ENCODE measurements around the gene DPP6. TPM values are rescaled to one million over a fixed set of nuclear protein-coding genes. Genes with fewer than 3 reads are reported as not detected.

The DPP6 gene
- total and polyA plus RNA-seq, 12 donors, result 0.07 to 2.1 (median 0.16) TPM; not detected in 4

- H3K4me1 ChIP-seq, result no peaks in the 10 kb centered on the region
- ATAC-seq, result no peak
- peaks cover 0 to 8% (median 0%) of the 10 kb centered on the region in 11 donors for H3K9me3 ChIP-seq
- no peak overlapping the region for H3K27ac ChIP-seq
- H3K27me3 ChIP-seq, result peaks cover 0 to 56% (median 34%) of the 10 kb centered on the region in 7 donors
- no peak for DNase-seq
- 84 to 87% methylated on average over 5 of the region's 5 CpGs for WGBS, 2 donors
- TF ChIP-seq, protein P1, sequence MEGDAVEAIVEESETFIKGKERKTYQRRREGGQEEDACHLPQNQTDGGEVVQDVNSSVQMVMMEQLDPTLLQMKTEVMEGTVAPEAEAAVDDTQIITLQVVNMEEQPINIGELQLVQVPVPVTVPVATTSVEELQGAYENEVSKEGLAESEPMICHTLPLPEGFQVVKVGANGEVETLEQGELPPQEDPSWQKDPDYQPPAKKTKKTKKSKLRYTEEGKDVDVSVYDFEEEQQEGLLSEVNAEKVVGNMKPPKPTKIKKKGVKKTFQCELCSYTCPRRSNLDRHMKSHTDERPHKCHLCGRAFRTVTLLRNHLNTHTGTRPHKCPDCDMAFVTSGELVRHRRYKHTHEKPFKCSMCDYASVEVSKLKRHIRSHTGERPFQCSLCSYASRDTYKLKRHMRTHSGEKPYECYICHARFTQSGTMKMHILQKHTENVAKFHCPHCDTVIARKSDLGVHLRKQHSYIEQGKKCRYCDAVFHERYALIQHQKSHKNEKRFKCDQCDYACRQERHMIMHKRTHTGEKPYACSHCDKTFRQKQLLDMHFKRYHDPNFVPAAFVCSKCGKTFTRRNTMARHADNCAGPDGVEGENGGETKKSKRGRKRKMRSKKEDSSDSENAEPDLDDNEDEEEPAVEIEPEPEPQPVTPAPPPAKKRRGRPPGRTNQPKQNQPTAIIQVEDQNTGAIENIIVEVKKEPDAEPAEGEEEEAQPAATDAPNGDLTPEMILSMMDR (IDR thresholded peaks at IDR 0.05), result no peak
- no peaks in the 10 kb centered on the region for H3K36me3 ChIP-seq
- intact Hi-C loops (cut with DNase I), result no loop called here
- H3K4me3 ChIP-seq, result no peak overlapping the region
Observed at GRCh38 chr7:154844955-154845354, 792.8 kb downstream of the DPP6 start.

- TF ChIP-seq, protein P1 (IDR thresholded peaks at IDR 0.05), result no peak
Observed at GRCh38 chr7:154848464-154848863, 796.3 kb downstream of the DPP6 start.

DNA sequence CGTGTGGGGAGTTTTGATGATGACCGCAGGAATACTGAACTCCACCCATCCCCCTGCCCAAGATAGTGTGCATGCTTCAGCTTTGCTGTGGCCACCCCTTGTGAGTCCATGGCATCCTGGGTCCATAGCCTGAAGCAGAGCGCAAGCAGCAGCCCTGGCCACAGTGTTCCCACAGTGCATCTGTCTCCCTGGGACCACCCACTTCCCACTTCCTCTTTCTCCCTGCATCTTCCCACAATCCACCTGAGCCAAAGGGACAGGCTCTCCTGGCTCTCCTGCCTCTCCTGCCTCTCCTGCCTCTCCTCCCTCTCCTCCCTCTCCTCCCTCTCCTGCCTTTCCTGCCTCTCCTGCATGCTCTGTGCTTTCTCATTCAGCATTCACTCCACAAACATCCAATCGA, 800.0 kb downstream of the DPP6 start:
- ATAC-seq, result no peak
- 62 to 90% methylated on average over 4 of the region's 4 CpGs for WGBS, 2 donors
- intact Hi-C loops (cut with DNase I), result no loop called here

More at GRCh38 chr7:154848464-154848863, 796.3 kb downstream of the DPP6 start:
- Histone ChIP-seq H3K36me3 (no peaks in the 10 kb centered on the region), H3K27ac (no peak overlapping the region), H3K4me3 (no peak overlapping the region), H3K9me3 (peaks cover 0 to 20% (median 0%) of the 10 kb centered on the region in 11 donors), H3K4me1 (no peaks in the 10 kb centered on the region), H3K27me3 (peaks cover 0 to 24% (median 10%) of the 10 kb centered on the region in 7 donors)
- WGBS, 2 donors, result 47 to 56% methylated on average over 2 of the region's 2 CpGs
- ATAC-seq (no peak), DNase-seq (no peak)
- intact Hi-C loops (cut with DNase I), result no loop called here

DNA sequence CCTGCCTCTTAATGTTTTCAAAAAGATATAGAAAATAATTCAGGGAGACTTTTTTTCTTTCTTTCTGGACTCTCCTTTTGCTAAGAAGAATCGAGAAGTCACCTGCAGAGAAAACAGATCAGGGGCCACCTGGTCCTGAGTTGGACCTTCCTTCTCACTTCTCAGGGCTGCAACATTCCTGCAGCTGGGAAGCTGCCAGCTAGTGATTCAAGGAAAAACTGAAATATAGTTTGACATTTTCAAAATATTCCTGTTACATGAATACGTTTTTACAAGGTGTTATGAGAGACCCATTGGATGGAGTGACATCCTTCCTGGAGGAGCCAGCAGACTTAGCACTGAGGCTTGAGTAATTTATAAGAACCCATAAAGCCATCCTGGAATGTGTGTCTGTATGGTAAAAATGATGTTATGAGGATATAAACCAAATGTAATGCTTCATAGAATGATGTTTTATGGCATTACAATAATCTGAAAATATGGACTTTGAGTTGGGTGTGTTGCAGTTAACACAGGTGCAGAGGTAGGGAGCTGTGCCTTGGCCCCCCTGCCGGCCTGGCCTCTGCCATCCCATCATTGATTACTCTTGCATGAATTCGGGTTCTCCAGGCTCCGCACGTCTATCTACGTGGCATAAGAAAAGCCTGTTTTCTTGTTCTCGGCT, 801.0 kb downstream of the DPP6 start:
- Histone ChIP-seq H3K9me3 (peaks cover 0 to 20% (median 0%) of the 10 kb centered on the region in 11 donors), H3K4me3 (no peak overlapping the region), H3K4me1 (no peaks in the 10 kb centered on the region), H3K36me3 (no peaks in the 10 kb centered on the region), H3K27ac (no peak overlapping the region), H3K27me3 (peaks cover 0 to 5% (median 0%) of the 10 kb centered on the region in 7 donors)
- DNase-seq (no peak), ATAC-seq (no peak)
- 73 to 78% methylated on average over 8 of the region's 8 CpGs for WGBS, 2 donors
- intact Hi-C loops (cut with DNase I), result no loop called here
- TF ChIP-seq, protein P1 (IDR thresholded peaks at IDR 0.05), result no peak

More for the DNA sequence above, 800.0 kb downstream of the DPP6 start:
- Histone ChIP-seq H3K9me3 (peaks cover 0 to 20% (median 0%) of the 10 kb centered on the region in 11 donors), H3K4me3 (no peak overlapping the region), H3K4me1 (no peaks in the 10 kb centered on the region), H3K36me3 (no peaks in the 10 kb centered on the region), H3K27ac (no peak overlapping the region), H3K27me3 (peaks cover 0 to 7% (median 0%) of the 10 kb centered on the region in 7 donors)
- TF ChIP-seq, protein P1 (IDR thresholded peaks at IDR 0.05), result no peak
- no peak for DNase-seq
